Astrocyte (in vitro differentiated cells and primary cell): Measurements from ENCODE around the gene STRAP. TPM values are rescaled to one million over a fixed set of nuclear protein-coding genes. Genes with fewer than 3 reads are reported as not detected.
A peak's percentile ranks its signal among the peaks of the same experiment; 100 is the strongest.

Experiments
- DNase-seq: peaks from one replicate; pipeline ENCODE4 v3.0.0-alpha.2; 2010; ENCODE audit warnings: low read depth
- FAIRE-seq: peaks from 2 replicates; lab custom pipeline; 2011; peaks lifted over from hg19 to GRCh38; lab: Jason Lieb, UNC
- H2AFZ ChIP-seq: 2 replicates; pipeline ENCODE4 v1.6.0; 2012; ENCODE audit warnings: low read depth, low read length, inconsistent platforms
- H3K27ac ChIP-seq: 2 replicates; pipeline ENCODE4 v1.5.1; 2011; ENCODE audit warnings: low read depth, low read length, inconsistent platforms
- H3K27me3 ChIP-seq: 2 replicates; pipeline ENCODE4 v1.6.0; 2011; ENCODE audit warnings: low read length, inconsistent platforms; ENCODE audit not compliant: insufficient read depth
- H3K36me3 ChIP-seq: 2 replicates; pipeline ENCODE4 v1.5.1; 2011; ENCODE audit warnings: low read length, inconsistent platforms; ENCODE audit not compliant: insufficient read depth
- H3K4me1 ChIP-seq: 2 replicates; pipeline ENCODE4 v1.5.1; 2011; ENCODE audit warnings: low read length, inconsistent platforms; ENCODE audit not compliant: insufficient read depth
- H3K4me2 ChIP-seq: 2 replicates; pipeline ENCODE4 v1.6.0; 2012; ENCODE audit warnings: low read length, inconsistent platforms
- H3K4me3 ChIP-seq: 2 replicates; pipeline ENCODE4 v1.5.1; 2011; ENCODE audit warnings: low read depth, mild to moderate bottlenecking, low read length, inconsistent platforms; ENCODE audit not compliant: insufficient read depth
- H3K79me2 ChIP-seq: 2 replicates; pipeline ENCODE4 v1.6.0; 2012; ENCODE audit warnings: mild to moderate bottlenecking, low read length, inconsistent platforms; ENCODE audit not compliant: insufficient read depth
- H3K9ac ChIP-seq: 2 replicates; pipeline ENCODE4 v1.6.0; 2012; ENCODE audit warnings: mild to moderate bottlenecking, low read length, inconsistent platforms
- H3K9me3 ChIP-seq: 2 replicates; pipeline ENCODE4 v1.5.1; 2012; ENCODE audit warnings: low read depth, mild to moderate bottlenecking, low read length, inconsistent platforms; ENCODE audit not compliant: insufficient read depth
- H4K20me1 ChIP-seq: 2 replicates; pipeline ENCODE4 v1.6.0; 2012; ENCODE audit warnings: low read length, inconsistent platforms; ENCODE audit not compliant: insufficient read depth
- H3K27ac Mint-ChIP-seq: one replicate; pipeline ENCODE4 v1.8.0; 2021; ENCODE audit warnings: mild to moderate bottlenecking, mixed read lengths; ENCODE audit not compliant: unreplicated experiment
- H3K27me3 Mint-ChIP-seq: one replicate; pipeline ENCODE4 v1.8.0; 2021; ENCODE audit warnings: low read depth, mixed read lengths; ENCODE audit not compliant: unreplicated experiment
- H3K36me3 Mint-ChIP-seq: one replicate; pipeline ENCODE4 v1.8.0; 2021; ENCODE audit warnings: low read depth, mixed read lengths; ENCODE audit not compliant: unreplicated experiment
- H3K4me1 Mint-ChIP-seq: one replicate; pipeline ENCODE4 v1.8.0; 2021; ENCODE audit warnings: low read depth, mixed read lengths; ENCODE audit not compliant: unreplicated experiment
- H3K4me3 Mint-ChIP-seq: one replicate; pipeline ENCODE4 v1.8.0; 2021; ENCODE audit warnings: mild to moderate bottlenecking, moderate library complexity, mixed read lengths; ENCODE audit not compliant: unreplicated experiment
- H3K9me3 Mint-ChIP-seq: one replicate; pipeline ENCODE4 v1.8.0; 2021; ENCODE audit warnings: mild to moderate bottlenecking, mixed read lengths; ENCODE audit not compliant: unreplicated experiment
- EZH2 ChIP-seq: IDR thresholded peaks from 2 replicates; pipeline ENCODE4 v1.6.1; 2012; ENCODE audit warnings: mild to moderate bottlenecking, low read length, inconsistent platforms; ENCODE audit not compliant: insufficient read depth
- total RNA-seq: library from RNA; stranded (reverse); gene quantifications from 2 replicates; pipeline ENCODE4 v1.2.1, GENCODE V29; 2021
- TF ChIP-seq, protein P1 (sequence below): IDR thresholded peaks from 2 replicates; pipeline ENCODE4 v1.5.1; 2011; ENCODE audit warnings: low read depth, mild to moderate bottlenecking, inconsistent platforms, low read length, moderate library complexity; ENCODE audit not compliant: insufficient read depth

The STRAP gene
- total RNA-seq, 1 donor from 2014 or later, result 241 TPM

DNA sequence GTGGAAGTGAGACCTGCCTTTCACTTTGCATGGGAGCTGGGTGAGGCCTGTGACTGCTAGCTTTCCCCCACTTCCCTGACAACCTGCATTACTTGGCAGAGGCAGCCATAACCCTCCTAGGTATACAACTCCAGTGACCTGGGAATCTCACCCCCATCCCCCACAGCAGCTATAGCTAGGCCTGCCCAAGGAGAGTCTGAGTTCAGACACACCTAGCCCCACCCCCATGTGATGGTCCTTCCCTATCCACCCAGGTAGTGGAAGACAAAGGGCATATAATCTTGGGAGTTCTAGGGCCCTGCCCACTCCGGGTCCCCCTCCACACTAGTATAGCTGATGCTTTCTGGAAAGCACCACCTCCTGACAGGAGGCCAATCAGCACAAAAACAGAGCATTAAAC is 6.3 kb upstream of the STRAP start:
- Mint-ChIP-seq H3K4me1 (peaks cover 3% of the 10 kb centered on the region), H3K27me3 (no peaks in the 10 kb centered on the region)
- FAIRE-seq, result no peak

DNA sequence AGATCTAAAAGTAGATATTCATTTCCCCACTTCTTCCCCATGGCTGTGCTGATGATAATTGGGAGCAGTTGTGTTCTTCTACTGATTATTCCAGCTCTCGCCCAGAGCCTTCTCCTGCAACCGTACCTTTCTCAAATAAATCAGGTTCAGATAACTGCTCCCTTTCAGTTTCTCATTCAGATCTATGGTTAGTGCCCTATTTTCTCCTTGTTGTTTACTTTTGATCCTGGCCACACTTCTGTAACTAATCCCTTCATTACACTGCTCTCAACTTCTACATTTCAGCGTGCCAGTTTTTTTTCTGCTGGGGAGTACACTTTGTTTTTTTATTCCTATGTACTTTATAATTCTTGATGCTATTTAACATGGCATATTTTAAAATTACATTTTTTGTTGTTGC is 2.8 kb upstream of the STRAP start:
- peaks cover 8% of the 10 kb centered on the region for H3K4me1 ChIP-seq
- H3K9ac ChIP-seq, result no peak overlapping the region
- no peaks in the 10 kb centered on the region for H3K27me3 Mint-ChIP-seq
- H3K4me1 Mint-ChIP-seq, result peaks cover 7% of the 10 kb centered on the region
- no peak overlapping the region for H3K27ac Mint-ChIP-seq
- no peak for FAIRE-seq
- peaks cover 21% of the 10 kb centered on the region for H4K20me1 ChIP-seq
- no peak overlapping the region for H3K27ac ChIP-seq
- H3K4me2 ChIP-seq, result no peak overlapping the region
- H3K4me3 ChIP-seq, result no peak overlapping the region
- H3K4me3 Mint-ChIP-seq, result no peak overlapping the region
- no peak overlapping the region for H2AFZ ChIP-seq
- DNase-seq, result no peak
- no peaks in the 10 kb centered on the region for H3K27me3 ChIP-seq
- TF ChIP-seq EZH2, result no peak
- TF ChIP-seq, protein P1, sequence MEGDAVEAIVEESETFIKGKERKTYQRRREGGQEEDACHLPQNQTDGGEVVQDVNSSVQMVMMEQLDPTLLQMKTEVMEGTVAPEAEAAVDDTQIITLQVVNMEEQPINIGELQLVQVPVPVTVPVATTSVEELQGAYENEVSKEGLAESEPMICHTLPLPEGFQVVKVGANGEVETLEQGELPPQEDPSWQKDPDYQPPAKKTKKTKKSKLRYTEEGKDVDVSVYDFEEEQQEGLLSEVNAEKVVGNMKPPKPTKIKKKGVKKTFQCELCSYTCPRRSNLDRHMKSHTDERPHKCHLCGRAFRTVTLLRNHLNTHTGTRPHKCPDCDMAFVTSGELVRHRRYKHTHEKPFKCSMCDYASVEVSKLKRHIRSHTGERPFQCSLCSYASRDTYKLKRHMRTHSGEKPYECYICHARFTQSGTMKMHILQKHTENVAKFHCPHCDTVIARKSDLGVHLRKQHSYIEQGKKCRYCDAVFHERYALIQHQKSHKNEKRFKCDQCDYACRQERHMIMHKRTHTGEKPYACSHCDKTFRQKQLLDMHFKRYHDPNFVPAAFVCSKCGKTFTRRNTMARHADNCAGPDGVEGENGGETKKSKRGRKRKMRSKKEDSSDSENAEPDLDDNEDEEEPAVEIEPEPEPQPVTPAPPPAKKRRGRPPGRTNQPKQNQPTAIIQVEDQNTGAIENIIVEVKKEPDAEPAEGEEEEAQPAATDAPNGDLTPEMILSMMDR, result no peak
- no peaks in the 10 kb centered on the region for H3K9me3 ChIP-seq
- H3K36me3 Mint-ChIP-seq, result no peaks in the 10 kb centered on the region
- peaks cover 23% of the 10 kb centered on the region for H3K79me2 ChIP-seq
- no peaks in the 10 kb centered on the region for H3K9me3 Mint-ChIP-seq
- no peaks in the 10 kb centered on the region for H3K36me3 ChIP-seq

More for the DNA sequence above, 6.3 kb upstream of the STRAP start:
- no peaks in the 10 kb centered on the region for H4K20me1 ChIP-seq
- Mint-ChIP-seq H3K36me3 (no peaks in the 10 kb centered on the region), H3K9me3 (no peaks in the 10 kb centered on the region), H3K4me3 (no peak overlapping the region), H3K27ac (no peak overlapping the region)
- DNase-seq, result no peak
- no peak overlapping the region for H3K4me2 ChIP-seq
- no peak overlapping the region for H3K9ac ChIP-seq
- H3K4me3 ChIP-seq, result no peak overlapping the region
- no peaks in the 10 kb centered on the region for H3K9me3 ChIP-seq
- H3K4me1 ChIP-seq, result no peaks in the 10 kb centered on the region
- H3K36me3 ChIP-seq, result no peaks in the 10 kb centered on the region
- H3K27me3 ChIP-seq, result no peaks in the 10 kb centered on the region
- no peaks in the 10 kb centered on the region for H3K79me2 ChIP-seq
- no peak overlapping the region for H3K27ac ChIP-seq
- no peak for TF ChIP-seq EZH2
- TF ChIP-seq, protein P1, result no peak
- no peak overlapping the region for H2AFZ ChIP-seq

DNA sequence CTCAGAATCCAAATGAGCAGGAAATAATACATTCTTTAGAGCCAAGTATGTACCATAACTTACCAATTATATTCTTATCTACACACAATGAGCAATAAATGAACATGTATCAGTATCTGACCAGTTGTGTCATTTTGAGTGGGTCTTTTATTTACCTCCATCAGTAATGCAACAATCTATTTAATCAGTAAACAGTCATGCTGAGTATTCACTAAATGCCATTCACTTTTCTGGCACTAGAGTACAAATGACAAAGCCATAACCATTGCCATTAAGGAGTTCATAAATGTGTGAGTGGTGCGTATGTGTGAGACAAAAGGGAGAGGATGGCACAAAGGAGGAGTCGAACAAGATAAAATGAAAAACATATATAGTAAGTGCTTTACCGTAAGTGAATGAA is 1.5 kb upstream of the STRAP start:
- Histone ChIP-seq H3K4me1 (peaks cover 14% of the 10 kb centered on the region), H4K20me1 (peaks cover 34% of the 10 kb centered on the region), H3K4me2 (no peak overlapping the region), H3K9ac (no peak overlapping the region), H3K79me2 (peaks cover 36% of the 10 kb centered on the region), H3K4me3 (no peak overlapping the region), H3K9me3 (no peaks in the 10 kb centered on the region), H3K27me3 (no peaks in the 10 kb centered on the region), H2AFZ (no peak overlapping the region), H3K27ac (no peak overlapping the region), H3K36me3 (peaks cover 7% of the 10 kb centered on the region)
- TF ChIP-seq, protein P1, result no peak
- no peak for TF ChIP-seq EZH2
- DNase-seq (no peak), FAIRE-seq (no peak)
- Mint-ChIP-seq H3K9me3 (no peaks in the 10 kb centered on the region), H3K4me3 (peak overlapping the region; percentile 43), H3K27ac (peak overlapping the region; percentile 51), H3K4me1 (peaks cover 14% of the 10 kb centered on the region), H3K27me3 (no peaks in the 10 kb centered on the region), H3K36me3 (no peaks in the 10 kb centered on the region)
